NCI-H2196 (cell line): ENCODE measurements around the gene TBC1D2B.

Experiments used
- DNase-seq: peaks from one replicate; lab custom pipeline; 2025; ENCODE audit not compliant: unreplicated experiment; lab: John Stamatoyannopoulos, UW

Gene TBC1D2B

GRCh38 chr15:78073046-78073787 is 4.3 kb downstream of the TBC1D2B start:
- no peak for DNase-seq

- no peak for DNase-seq
Measured at GRCh38 chr15:78072080-78072892, 5.2 kb downstream of the TBC1D2B start.

- DNase-seq, result no peak
Measured at GRCh38 chr15:78071383-78071782, 6.1 kb downstream of the TBC1D2B start.

GRCh38 chr15:78070049-78070700 is 7.3 kb downstream of the TBC1D2B start:
- no peak for DNase-seq

- no peak for DNase-seq
Measured at GRCh38 chr15:78069462-78070029, 8.0 kb downstream of the TBC1D2B start.

- DNase-seq, result no peak
Measured at GRCh38 chr15:78069052-78069414, 8.5 kb downstream of the TBC1D2B start.

GRCh38 chr15:78067328-78068228 is 9.9 kb downstream of the TBC1D2B start:
- peak; percentile 49 for DNase-seq

- DNase-seq, result no peak
Measured at GRCh38 chr15:78065973-78066946, 11.3 kb downstream of the TBC1D2B start.

GRCh38 chr15:78065284-78065872 is 12.1 kb downstream of the TBC1D2B start:
- DNase-seq, result no peak

- no peak for DNase-seq
Measured at GRCh38 chr15:78064544-78064943, 13.0 kb downstream of the TBC1D2B start.

GRCh38 chr15:78063970-78064385 is 13.5 kb downstream of the TBC1D2B start:
- no peak for DNase-seq

- no peak for DNase-seq
Measured at GRCh38 chr15:78063217-78063616, 14.3 kb downstream of the TBC1D2B start.

- DNase-seq, result peak; percentile 14
Measured at GRCh38 chr15:78061963-78062427, 15.5 kb downstream of the TBC1D2B start.

- no peak for DNase-seq
Measured at GRCh38 chr15:78060232-78060631, 17.3 kb downstream of the TBC1D2B start.

GRCh38 chr15:78059110-78059839 is 18.2 kb downstream of the TBC1D2B start:
- DNase-seq, result peak; percentile 6

- DNase-seq, result no peak
Measured at GRCh38 chr15:78058401-78058935, 19.0 kb downstream of the TBC1D2B start.

- no peak for DNase-seq
Measured at GRCh38 chr15:78057803-78058202, 19.7 kb downstream of the TBC1D2B start.
